CD4-positive, CD25-positive, alpha-beta regulatory T cell (primary cell): Measurements from ENCODE around the gene CD9. TPM values are rescaled to one million over a fixed set of nuclear protein-coding genes. Genes with fewer than 3 reads are reported as not detected.

Experiments used
- ATAC-seq, 2 donors: fragments of 150-1000 bp; cut with Tn5 transposase; one replicate each; pipeline ENCODE4 v1.10.0; 2021; ENCODE audit warnings: low read depth in 2 of 2, moderate number of reproducible peaks in 2 of 2, moderate library complexity in 1 of 2
- DNase-seq, 3 donors: peaks; one replicate each; pipeline versions ENCODE4 v3.0.0 to v3.0.0-alpha.2; 2012 to 2022; ENCODE audit warnings: mixed read lengths in 1 of 3
- H3K27ac ChIP-seq: one replicate; pipeline ENCODE4 v1.7.0; 2013; ENCODE audit warnings: mild to moderate bottlenecking, low read length; ENCODE audit not compliant: insufficient read depth, poor library complexity, severe bottlenecking
- H3K27me3 ChIP-seq: one replicate; pipeline ENCODE4 v1.7.0; 2013; ENCODE audit warnings: low read length; ENCODE audit not compliant: control insufficient read depth, insufficient read depth
- H3K36me3 ChIP-seq: one replicate; pipeline ENCODE4 v1.7.0; 2013; ENCODE audit warnings: mild to moderate bottlenecking, low read length, moderate library complexity; ENCODE audit not compliant: control insufficient read depth, insufficient read depth
- H3K4me1 ChIP-seq: 2 replicates; pipeline ENCODE4 v1.7.0; 2013; ENCODE audit warnings: mild to moderate bottlenecking, low read length; ENCODE audit not compliant: insufficient read depth, control insufficient read depth, poor library complexity, severe bottlenecking
- H3K4me3 ChIP-seq: one replicate; pipeline ENCODE4 v1.7.0; 2013; ENCODE audit warnings: low read depth, mild to moderate bottlenecking, low read length, moderate library complexity
- H3K9me3 ChIP-seq, 2 experiments: 1 replicate in 1 of 2; 2 replicates in 1 of 2; pipeline ENCODE4 v1.7.0; 2013; ENCODE audit warnings: low read length in 2 of 2, mild to moderate bottlenecking in 1 of 2, moderate library complexity in 1 of 2; ENCODE audit not compliant: control insufficient read depth in 2 of 2
- H3K27ac Mint-ChIP-seq, 3 donors: one replicate each; pipeline ENCODE4 v1.8.0; 2020 to 2022; ENCODE audit warnings: mild to moderate bottlenecking in 3 of 3, mixed read lengths in 3 of 3, moderate library complexity in 2 of 3
- H3K27me3 Mint-ChIP-seq: one replicate; pipeline ENCODE4 v1.8.0; 2022; ENCODE audit warnings: mild to moderate bottlenecking, mixed read lengths
- H3K36me3 Mint-ChIP-seq: one replicate; pipeline ENCODE4 v1.8.0; 2020; ENCODE audit warnings: mixed read lengths
- H3K4me1 Mint-ChIP-seq, 4 donors: one replicate each; pipeline ENCODE4 v1.8.0; 2020 to 2022; ENCODE audit warnings: mixed read lengths in 4 of 4, mild to moderate bottlenecking in 1 of 4
- H3K4me3 Mint-ChIP-seq, 4 donors: one replicate each; pipeline ENCODE4 v1.8.0; 2020 to 2022; ENCODE audit warnings: mild to moderate bottlenecking in 4 of 4, mixed read lengths in 4 of 4, moderate library complexity in 3 of 4
- H3K9me3 Mint-ChIP-seq, 7 donors: one replicate each; pipeline ENCODE4 v1.8.0; 2020 to 2022; ENCODE audit warnings: mixed read lengths in 7 of 7, mild to moderate bottlenecking in 3 of 7, moderate library complexity in 2 of 7
- polyA plus RNA-seq, 4 donors: library from polyadenylated mRNA; unstranded; fragments of 300-500 nt; fragmentation: Illumina TruSeq; gene quantifications; one replicate each; pipeline ENCODE4 v1.2.3, GENCODE V29; 2021
- total RNA-seq: library from RNA; stranded (reverse); gene quantifications from one replicate; pipeline ENCODE4 v1.2.3, GENCODE V29; 2022

CD9 gene
- total and polyA plus RNA-seq, 5 donors from 2014 or later = 3.6 to 10.3 (median 4.9) TPM

DNA sequence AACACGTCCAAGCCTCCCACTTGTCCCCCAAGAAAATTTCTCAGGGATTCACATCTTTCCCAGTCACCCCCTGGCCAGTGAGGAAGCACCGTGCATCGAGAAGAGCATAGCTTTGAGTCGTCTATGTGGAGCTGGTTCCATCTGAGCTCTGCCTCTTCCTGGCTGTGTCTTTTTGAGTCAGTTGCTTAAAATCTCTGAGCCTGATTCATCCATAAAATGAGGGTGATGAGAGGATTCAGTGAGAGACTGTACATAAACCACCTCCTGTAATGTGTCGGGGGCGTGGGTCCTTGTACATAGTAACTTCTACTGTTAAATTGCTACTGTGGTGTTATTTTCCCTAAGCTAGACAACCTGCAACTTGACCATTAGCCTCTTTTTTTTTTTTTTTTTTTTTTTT, 13.8 kb downstream of the CD9 start:
- Mint-ChIP-seq H3K9me3 (no peaks in the 10 kb centered on the region), H3K4me3 (no peak overlapping the region), H3K4me1 (peaks cover 0 to 13% (median 2%) of the 10 kb centered on the region in 4 donors), H3K27me3 (peaks cover 16% of the 10 kb centered on the region), H3K36me3 (no peaks in the 10 kb centered on the region), H3K27ac (no peak overlapping the region)
- H3K27ac ChIP-seq = no peak overlapping the region
- H3K36me3 ChIP-seq = no peaks in the 10 kb centered on the region
- ATAC-seq (no peak), DNase-seq (no peak)
- H3K9me3 ChIP-seq = no peaks in the 10 kb centered on the region
- no peaks in the 10 kb centered on the region for H3K4me1 ChIP-seq
- no peak overlapping the region for H3K4me3 ChIP-seq
- H3K27me3 ChIP-seq = no peaks in the 10 kb centered on the region

DNA sequence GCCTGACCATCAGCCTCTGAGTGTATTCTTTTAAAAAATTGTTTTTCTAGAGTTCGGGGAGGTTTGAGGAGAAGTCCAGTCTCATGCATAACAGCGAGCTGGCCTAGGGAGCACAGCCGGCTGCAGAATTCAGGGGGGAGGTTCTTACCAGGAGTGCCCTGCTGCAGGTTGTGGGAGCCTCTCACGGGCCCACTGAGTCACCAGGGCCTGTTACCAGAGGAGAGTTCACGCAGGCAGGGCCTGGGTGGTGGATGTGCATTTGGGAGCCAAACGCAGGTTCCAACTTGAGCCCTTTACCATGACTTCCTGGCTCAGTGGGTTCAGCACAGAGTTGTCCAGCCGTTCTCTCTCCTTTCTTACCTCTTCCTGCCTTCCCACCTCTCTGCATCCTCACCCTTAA, 14.4 kb downstream of the CD9 start:
- no peak for ATAC-seq
- H3K4me1 Mint-ChIP-seq = peaks cover 0 to 13% (median 2%) of the 10 kb centered on the region in 4 donors
- H3K4me3 Mint-ChIP-seq = no peak overlapping the region
- Histone ChIP-seq H3K4me1 (no peaks in the 10 kb centered on the region), H3K27ac (no peak overlapping the region), H3K36me3 (no peaks in the 10 kb centered on the region), H3K9me3 (no peaks in the 10 kb centered on the region), H3K27me3 (no peaks in the 10 kb centered on the region), H3K4me3 (no peak overlapping the region)
- H3K9me3 Mint-ChIP-seq = no peaks in the 10 kb centered on the region
- H3K27me3 Mint-ChIP-seq = peaks cover 11% of the 10 kb centered on the region
- no peaks in the 10 kb centered on the region for H3K36me3 Mint-ChIP-seq
- H3K27ac Mint-ChIP-seq = no peak overlapping the region
- no peak for DNase-seq

DNA sequence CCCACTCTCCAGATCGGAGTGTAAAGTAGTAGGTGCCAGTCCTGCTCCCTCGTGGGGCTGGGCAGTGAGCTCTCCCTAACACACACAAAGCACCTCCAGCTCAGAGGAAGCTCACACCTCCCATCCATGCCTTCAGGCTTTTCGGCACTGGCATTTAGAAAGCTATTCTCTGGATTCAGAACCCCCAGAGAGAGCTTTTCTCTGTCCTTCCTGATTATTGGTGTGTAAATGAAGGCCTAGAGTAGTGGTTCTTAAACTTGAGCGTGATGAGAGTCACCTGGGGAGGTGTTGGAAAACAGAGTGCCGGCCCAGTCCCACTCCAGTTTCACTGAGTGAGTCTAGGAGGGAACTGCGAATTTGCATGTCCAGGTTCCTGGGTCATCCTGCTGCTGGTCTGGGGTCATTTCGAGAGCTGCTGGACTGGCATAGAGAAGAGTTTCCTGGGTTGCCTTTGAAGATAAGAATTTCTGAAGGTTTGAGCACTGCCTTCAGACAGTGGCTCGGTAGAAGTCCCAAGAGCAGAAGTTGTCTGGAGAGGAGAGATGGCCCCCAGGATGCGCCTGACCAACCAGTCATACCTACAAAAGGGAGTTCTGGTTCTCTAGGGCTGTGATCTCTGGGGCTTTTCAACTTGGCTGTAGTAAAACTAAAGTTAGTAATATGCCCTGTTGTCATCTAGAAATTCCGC, 15.1 kb downstream of the CD9 start:
- Mint-ChIP-seq H3K27ac (peak overlapping the region in 1 of 3 donors; percentile 83), H3K36me3 (no peaks in the 10 kb centered on the region), H3K27me3 (peaks cover 11% of the 10 kb centered on the region)

DNA sequence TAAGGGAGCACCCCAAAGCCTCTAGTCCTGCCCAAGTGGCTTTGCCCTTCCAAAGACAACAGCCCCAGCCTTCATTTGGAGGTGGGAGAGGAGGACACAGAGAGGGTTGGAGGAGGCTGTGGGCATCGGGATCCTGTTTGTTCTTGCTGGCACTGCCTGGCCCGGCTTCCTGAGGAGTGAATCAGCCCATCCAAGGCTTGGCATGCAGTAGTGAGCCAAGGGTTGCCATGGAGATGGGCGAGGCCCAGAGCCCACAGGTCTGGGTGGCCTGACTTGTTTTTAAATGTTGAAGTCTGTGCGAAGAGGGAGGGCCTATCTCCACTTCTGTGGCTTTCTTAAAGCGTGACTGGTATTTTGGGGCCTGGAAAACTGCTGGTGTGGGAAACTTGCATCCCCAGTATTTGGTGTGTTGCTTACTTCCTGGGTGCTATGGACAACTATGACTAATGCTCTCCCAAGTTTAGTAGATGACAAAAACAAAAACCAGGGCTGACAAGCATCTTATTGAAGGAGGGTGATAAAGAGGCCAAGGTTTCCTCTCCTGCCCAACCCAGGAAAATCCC, 15.8 kb downstream of the CD9 start:
- Mint-ChIP-seq H3K27me3 (peaks cover 11% of the 10 kb centered on the region), H3K27ac (no peak overlapping the region), H3K36me3 (no peaks in the 10 kb centered on the region), H3K4me3 (no peak overlapping the region), H3K4me1 (peaks cover 0 to 8% (median 2%) of the 10 kb centered on the region in 4 donors), H3K9me3 (no peaks in the 10 kb centered on the region)
- DNase-seq = no peak
- H3K4me1 ChIP-seq = no peaks in the 10 kb centered on the region
- no peak overlapping the region for H3K4me3 ChIP-seq
- H3K27ac ChIP-seq = no peak overlapping the region
- no peaks in the 10 kb centered on the region for H3K27me3 ChIP-seq
- no peaks in the 10 kb centered on the region for H3K36me3 ChIP-seq
- no peaks in the 10 kb centered on the region for H3K9me3 ChIP-seq
- ATAC-seq = no peak

More for the DNA sequence above, 15.1 kb downstream of the CD9 start:
- Histone ChIP-seq H3K4me1 (no peaks in the 10 kb centered on the region), H3K9me3 (no peaks in the 10 kb centered on the region), H3K36me3 (no peaks in the 10 kb centered on the region), H3K27ac (no peak overlapping the region), H3K4me3 (no peak overlapping the region), H3K27me3 (no peaks in the 10 kb centered on the region)
- no peak overlapping the region for H3K4me3 Mint-ChIP-seq
- H3K4me1 Mint-ChIP-seq = peaks cover 0 to 13% (median 2%) of the 10 kb centered on the region in 4 donors
- no peaks in the 10 kb centered on the region for H3K9me3 Mint-ChIP-seq
- DNase-seq (no peak), ATAC-seq (no peak)

DNA sequence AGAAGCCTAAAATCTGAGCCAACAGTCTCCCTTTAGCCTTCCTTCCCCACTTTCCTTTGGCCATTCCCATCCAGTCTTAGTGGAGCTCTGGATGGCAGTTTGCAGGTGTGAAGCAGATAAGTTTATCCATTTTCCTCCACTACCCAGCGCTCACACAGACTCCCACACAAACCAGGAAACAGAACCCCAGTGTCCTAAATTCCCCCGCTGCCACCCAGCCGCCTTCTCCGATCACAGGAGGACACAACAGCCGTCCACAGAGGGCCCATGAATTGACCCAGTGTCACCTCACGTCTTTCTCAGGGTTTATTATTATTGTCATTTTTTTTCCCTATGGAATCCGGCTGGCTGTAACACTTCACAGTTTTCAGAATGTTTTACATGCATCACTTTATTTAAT, 16.4 kb downstream of the CD9 start:
- Mint-ChIP-seq H3K36me3 (no peaks in the 10 kb centered on the region), H3K27ac (peak overlapping the region in 1 of 3 donors; percentile 36), H3K27me3 (peaks cover 11% of the 10 kb centered on the region), H3K4me3 (no peak overlapping the region), H3K9me3 (no peaks in the 10 kb centered on the region), H3K4me1 (peaks cover 0 to 8% (median 2%) of the 10 kb centered on the region in 4 donors)
- no peaks in the 10 kb centered on the region for H3K9me3 ChIP-seq
- DNase-seq (no peak), ATAC-seq (no peak)
- no peaks in the 10 kb centered on the region for H3K27me3 ChIP-seq
- H3K4me3 ChIP-seq = no peak overlapping the region
- H3K36me3 ChIP-seq = no peaks in the 10 kb centered on the region
- H3K4me1 ChIP-seq = no peaks in the 10 kb centered on the region
- H3K27ac ChIP-seq = no peak overlapping the region

DNA sequence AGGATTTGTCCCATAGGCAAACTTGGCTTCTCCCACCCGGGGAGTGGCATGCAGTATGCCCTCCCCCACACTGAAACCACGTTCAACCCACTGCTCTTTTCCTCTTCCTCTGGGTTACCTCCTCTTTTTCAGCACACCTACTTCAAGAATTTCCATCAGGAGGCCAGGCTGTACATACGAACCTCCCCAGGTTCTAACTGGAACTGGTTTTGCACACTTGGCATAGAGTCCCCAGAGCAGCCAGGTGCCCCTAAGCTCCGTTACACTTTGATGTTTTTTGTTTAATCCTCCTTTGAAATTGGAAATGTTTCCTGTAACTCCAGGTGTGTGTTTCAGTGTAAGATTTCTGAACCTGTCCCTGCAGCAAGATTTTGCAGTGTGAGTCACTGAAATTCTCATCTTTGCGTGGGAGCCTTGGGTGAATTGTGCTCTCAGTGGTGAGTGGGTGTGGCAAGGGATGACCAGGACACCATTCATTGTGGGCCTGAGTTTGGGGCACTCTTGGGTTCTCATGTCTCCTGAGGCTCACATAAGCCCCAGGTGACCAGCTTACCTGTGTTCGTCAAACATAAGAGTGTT, 18.2 kb downstream of the CD9 start:
- Mint-ChIP-seq H3K4me1 (peaks cover 0 to 8% (median 2%) of the 10 kb centered on the region in 4 donors), H3K27ac (no peak overlapping the region), H3K36me3 (no peaks in the 10 kb centered on the region), H3K9me3 (no peaks in the 10 kb centered on the region), H3K4me3 (peak overlapping the region in 1 of 4 donors; percentile 64), H3K27me3 (peaks cover 6% of the 10 kb centered on the region)
- Histone ChIP-seq H3K9me3 (no peaks in the 10 kb centered on the region), H3K4me1 (no peaks in the 10 kb centered on the region), H3K4me3 (no peak overlapping the region), H3K36me3 (no peaks in the 10 kb centered on the region), H3K27me3 (no peaks in the 10 kb centered on the region), H3K27ac (no peak overlapping the region)
- ATAC-seq (no peak), DNase-seq (no peak)

DNA sequence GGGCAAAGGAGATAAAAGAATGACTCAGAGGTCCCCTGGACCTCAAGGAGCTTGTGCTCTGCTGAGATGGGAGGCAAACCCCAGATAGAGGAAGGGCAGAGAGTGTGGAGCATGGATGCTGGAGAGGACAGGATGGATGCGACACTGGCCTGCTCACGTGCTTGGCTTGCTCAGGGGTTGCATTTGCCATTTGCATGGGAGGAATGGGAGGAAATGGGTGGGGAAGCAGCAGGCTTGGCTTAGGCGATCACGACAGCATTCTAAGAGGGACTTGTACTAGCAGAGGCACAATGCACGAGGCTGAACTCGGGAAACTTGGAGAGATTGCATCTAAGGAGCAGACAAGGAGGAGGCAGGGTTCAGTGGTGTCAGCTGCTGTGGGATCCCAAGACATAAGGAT, 19.8 kb downstream of the CD9 start:
- ATAC-seq = no peak
- Histone ChIP-seq H3K27ac (no peak overlapping the region), H3K4me1 (no peaks in the 10 kb centered on the region), H3K4me3 (no peak overlapping the region), H3K36me3 (no peaks in the 10 kb centered on the region), H3K9me3 (no peaks in the 10 kb centered on the region), H3K27me3 (no peaks in the 10 kb centered on the region)
- Mint-ChIP-seq H3K27ac (peak overlapping the region in 2 of 3 donors; percentile 70 to 80), H3K36me3 (no peaks in the 10 kb centered on the region), H3K4me1 (peaks cover 0 to 8% (median 2%) of the 10 kb centered on the region in 4 donors), H3K27me3 (peaks cover 5% of the 10 kb centered on the region), H3K9me3 (no peaks in the 10 kb centered on the region), H3K4me3 (no peak overlapping the region)
- DNase-seq = no peak
